NCI-H2171 (cell line): Measurements from ENCODE around the gene IL17F.

Experiments used
- DNase-seq: peaks from one replicate; lab custom pipeline; 2025; lab: John Stamatoyannopoulos, UW

IL17F gene

DNA sequence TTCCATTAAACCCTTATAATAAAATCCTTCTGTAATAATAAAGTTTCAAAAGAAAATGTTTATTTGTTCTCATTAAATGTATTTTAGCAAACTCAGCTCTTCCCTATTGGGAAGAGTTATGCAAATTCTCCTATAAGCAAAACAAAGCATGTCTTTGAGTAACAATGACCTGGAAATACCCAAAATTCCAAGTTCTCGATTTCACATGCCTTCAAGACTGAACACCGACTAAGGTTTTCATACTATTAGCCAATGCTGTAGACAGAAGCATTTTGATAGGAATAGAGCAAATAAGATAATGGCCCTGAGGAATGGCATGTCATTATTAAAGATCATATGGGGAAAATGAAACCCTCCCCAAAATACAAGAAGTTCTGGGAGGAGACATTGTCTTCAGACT is 54.3 kb downstream of the IL17F start:
- DNase-seq: no peak

- no peak for DNase-seq
Measured at GRCh38 chr6:52187098-52187497, 57.2 kb downstream of the IL17F start.
